Colonic mucosa (tissue), 4 donors: ENCODE results near the gene PCBD2. TPM values are rescaled to one million over a fixed set of nuclear protein-coding genes. Genes with fewer than 3 reads are reported as not detected.

ENCODE experiments used
- DNase-seq: peaks from one replicate; pipeline ENCODE4 v3.0.0-alpha.2; 2020
- H3K27ac ChIP-seq: fragments of 200-600 bp; one replicate; pipeline ENCODE4 v1.8.0; 2021
- H3K27me3 ChIP-seq: fragments of 200-600 bp; one replicate; pipeline ENCODE4 v1.8.0; 2021
- H3K36me3 ChIP-seq: fragments of 200-600 bp; one replicate; pipeline ENCODE4 v1.8.0; 2021
- H3K4me1 ChIP-seq: fragments of 200-600 bp; one replicate; pipeline ENCODE4 v1.8.0; 2021; ENCODE audit warnings: mild to moderate bottlenecking
- H3K4me3 ChIP-seq: fragments of 200-600 bp; one replicate; pipeline ENCODE4 v1.8.0; 2021
- H3K9ac ChIP-seq, 2 donors: one replicate each; pipeline ENCODE4 v1.7.0; 2013; ENCODE audit warnings: control low read depth in 2 of 2, low read depth in 2 of 2, low read length in 2 of 2
- H3K9me3 ChIP-seq: fragments of 200-600 bp; one replicate; pipeline ENCODE4 v1.8.0; 2021
- intact Hi-C: fragments of 100-400 bp; cut with DNase I; formaldehyde crosslinking; loops from one replicate; pipeline ENCODE4 v1.14.1; 2022
- total RNA-seq, 2 donors: library from RNA; stranded (reverse); fragmentation: NEBNext Ultra II Directional in 1 of 2; extraction: Animal tissue kit (Norgen Biotek cat#: 25700) in 1 of 2; gene quantifications; one replicate each; pipeline ENCODE4 v1.2.1, GENCODE V29; 2021
- TF ChIP-seq, protein P1 (sequence below): fragments of 200-600 bp; IDR thresholded peaks from one replicate; pipeline ENCODE4 v1.8.0; 2022; ENCODE audit warnings: antibody characterized with exemption, mild to moderate bottlenecking
- donor health status: healthy.
- donor health status: DM: no; HTN: no; CAD: no.
- donor health status: DM: no; HTN: no; CAD: no.

PCBD2 gene
- total RNA-seq, 2 donors from 2014 or later, result 10.3 to 13.9 TPM

- intact Hi-C loops, result no loop called here
- H3K9ac ChIP-seq, result no peak overlapping the region
- no peak overlapping the region for H3K27ac ChIP-seq
- no peak overlapping the region for H3K4me3 ChIP-seq
- no peaks in the 10 kb centered on the region for H3K9me3 ChIP-seq
- TF ChIP-seq, protein P1, sequence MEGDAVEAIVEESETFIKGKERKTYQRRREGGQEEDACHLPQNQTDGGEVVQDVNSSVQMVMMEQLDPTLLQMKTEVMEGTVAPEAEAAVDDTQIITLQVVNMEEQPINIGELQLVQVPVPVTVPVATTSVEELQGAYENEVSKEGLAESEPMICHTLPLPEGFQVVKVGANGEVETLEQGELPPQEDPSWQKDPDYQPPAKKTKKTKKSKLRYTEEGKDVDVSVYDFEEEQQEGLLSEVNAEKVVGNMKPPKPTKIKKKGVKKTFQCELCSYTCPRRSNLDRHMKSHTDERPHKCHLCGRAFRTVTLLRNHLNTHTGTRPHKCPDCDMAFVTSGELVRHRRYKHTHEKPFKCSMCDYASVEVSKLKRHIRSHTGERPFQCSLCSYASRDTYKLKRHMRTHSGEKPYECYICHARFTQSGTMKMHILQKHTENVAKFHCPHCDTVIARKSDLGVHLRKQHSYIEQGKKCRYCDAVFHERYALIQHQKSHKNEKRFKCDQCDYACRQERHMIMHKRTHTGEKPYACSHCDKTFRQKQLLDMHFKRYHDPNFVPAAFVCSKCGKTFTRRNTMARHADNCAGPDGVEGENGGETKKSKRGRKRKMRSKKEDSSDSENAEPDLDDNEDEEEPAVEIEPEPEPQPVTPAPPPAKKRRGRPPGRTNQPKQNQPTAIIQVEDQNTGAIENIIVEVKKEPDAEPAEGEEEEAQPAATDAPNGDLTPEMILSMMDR, result no peak
- no peaks in the 10 kb centered on the region for H3K27me3 ChIP-seq
- no peaks in the 10 kb centered on the region for H3K4me1 ChIP-seq
- DNase-seq, result no peak
- no peaks in the 10 kb centered on the region for H3K36me3 ChIP-seq
Observed at GRCh38 chr5:134938030-134938429, 33.1 kb downstream of the PCBD2 start.

DNA sequence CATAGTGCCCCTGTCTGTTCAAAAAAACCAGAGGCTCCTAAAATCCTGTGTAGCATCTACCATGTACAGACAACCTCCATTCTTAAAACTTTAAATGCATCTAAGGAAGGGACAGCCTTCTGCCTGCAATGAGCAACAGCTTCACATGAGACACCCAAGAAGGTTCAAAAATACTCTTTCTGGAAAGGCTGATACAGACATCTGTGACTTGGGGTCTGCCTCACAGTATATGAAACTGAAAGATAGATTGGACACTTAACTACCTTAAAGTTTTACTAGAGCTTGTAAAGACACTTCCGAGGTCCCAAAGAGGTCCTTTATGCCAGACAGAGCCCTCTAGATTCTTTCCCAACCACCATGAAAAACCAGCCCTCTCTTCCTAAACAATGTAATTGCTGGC, 34.6 kb downstream of the PCBD2 start:
- no peaks in the 10 kb centered on the region for H3K4me1 ChIP-seq
- no peak overlapping the region for H3K9ac ChIP-seq
- DNase-seq, result no peak
- no peak overlapping the region for H3K27ac ChIP-seq
- no peaks in the 10 kb centered on the region for H3K36me3 ChIP-seq
- no peaks in the 10 kb centered on the region for H3K27me3 ChIP-seq
- intact Hi-C loops, result no loop called here
- H3K4me3 ChIP-seq, result no peak overlapping the region
- no peaks in the 10 kb centered on the region for H3K9me3 ChIP-seq
- TF ChIP-seq, protein P1, result no peak

GRCh38 chr5:134943547-134943946, 38.6 kb downstream of the PCBD2 start:
- H3K9me3 ChIP-seq, result no peaks in the 10 kb centered on the region
- H3K9ac ChIP-seq, result no peak overlapping the region
- intact Hi-C loops, result no loop called here
- no peak overlapping the region for H3K4me3 ChIP-seq
- H3K27ac ChIP-seq, result no peak overlapping the region
- no peaks in the 10 kb centered on the region for H3K27me3 ChIP-seq
- H3K4me1 ChIP-seq, result no peaks in the 10 kb centered on the region
- no peak for DNase-seq
- TF ChIP-seq, protein P1, result no peak
- H3K36me3 ChIP-seq, result no peaks in the 10 kb centered on the region

GRCh38 chr5:134944630-134945029, 39.7 kb downstream of the PCBD2 start:
- H3K36me3 ChIP-seq, result no peaks in the 10 kb centered on the region
- no peaks in the 10 kb centered on the region for H3K27me3 ChIP-seq
- no peaks in the 10 kb centered on the region for H3K4me1 ChIP-seq
- intact Hi-C loops, result no loop called here
- H3K27ac ChIP-seq, result no peak overlapping the region
- H3K9me3 ChIP-seq, result no peaks in the 10 kb centered on the region
- TF ChIP-seq, protein P1, result no peak
- no peak overlapping the region for H3K4me3 ChIP-seq
- DNase-seq, result no peak
- H3K9ac ChIP-seq, result no peak overlapping the region

DNA sequence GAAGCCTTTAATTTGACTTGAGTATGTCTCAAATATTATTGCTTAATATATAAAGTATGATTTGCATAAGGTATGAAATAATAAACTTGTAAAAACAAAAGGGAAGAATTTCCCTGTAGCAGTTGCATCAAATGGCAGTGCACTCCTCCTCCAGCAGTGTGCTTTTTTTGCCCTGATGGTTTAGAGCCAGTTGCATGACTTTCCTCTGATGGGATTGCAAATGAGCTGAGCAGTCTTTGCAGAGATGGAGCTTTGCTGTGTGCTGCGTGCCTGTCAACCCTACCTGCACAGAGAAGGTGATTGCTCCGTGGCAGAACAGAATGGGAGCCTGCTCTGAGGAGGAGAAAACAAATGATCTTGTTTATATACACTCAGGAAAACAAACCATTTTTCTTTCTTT, 40.1 kb downstream of the PCBD2 start:
- intact Hi-C loops, result no loop called here
- no peaks in the 10 kb centered on the region for H3K9me3 ChIP-seq
- no peak overlapping the region for H3K9ac ChIP-seq
- H3K27ac ChIP-seq, result no peak overlapping the region
- H3K36me3 ChIP-seq, result no peaks in the 10 kb centered on the region
- H3K4me1 ChIP-seq, result no peaks in the 10 kb centered on the region
- DNase-seq, result no peak
- TF ChIP-seq, protein P1, result no peak
- H3K27me3 ChIP-seq, result no peaks in the 10 kb centered on the region
- no peak overlapping the region for H3K4me3 ChIP-seq

GRCh38 chr5:134948911-134949310, 44.0 kb downstream of the PCBD2 start:
- Histone ChIP-seq H3K27me3 (no peaks in the 10 kb centered on the region), H3K9me3 (no peaks in the 10 kb centered on the region), H3K4me1 (no peaks in the 10 kb centered on the region), H3K4me3 (no peak overlapping the region), H3K9ac (no peak overlapping the region), H3K27ac (no peak overlapping the region), H3K36me3 (no peaks in the 10 kb centered on the region)
- TF ChIP-seq, protein P1, result no peak
- peak; percentile 21 for DNase-seq
- intact Hi-C loops, result no loop called here
